Upper lobe of left lung (tissue), 6 donors: ENCODE results near the gene TNNT3. TPM values are rescaled to one million over a fixed set of nuclear protein-coding genes. Genes with fewer than 3 reads are reported as not detected.

ENCODE experiments used
- ATAC-seq, 2 donors: fragments of 200-7000 bp; cut with Tn5 transposase; one replicate each; pipeline ENCODE4 v1.9.1; 2022; ENCODE audit warnings: mild to moderate bottlenecking in 2 of 2, moderate library complexity in 2 of 2; ENCODE audit not compliant: low FRiP score in 2 of 2
- DNase-seq, 2 donors: peaks; one replicate each; pipeline ENCODE4 v3.0.0-alpha.2; 2019 to 2020
- H3K27ac ChIP-seq, 4 donors: fragments of 200-600 bp; sonication (generic); one replicate each; pipeline ENCODE4 v1.5.1; 2016 to 2019
- H3K27me3 ChIP-seq, 4 donors: fragments of 200-600 bp; sonication (generic); one replicate each; pipeline ENCODE4 v1.5.1; 2017 to 2019
- H3K36me3 ChIP-seq, 4 donors: fragments of 200-600 bp; sonication (generic); one replicate each; pipeline ENCODE4 v1.5.1; 2016 to 2019
- H3K4me1 ChIP-seq, 4 donors: fragments of 200-600 bp; sonication (generic); one replicate each; pipeline ENCODE4 v1.5.1; 2018 to 2019
- H3K4me3 ChIP-seq, 4 donors: fragments of 200-600 bp; sonication (generic); one replicate each; pipeline ENCODE4 v1.5.1; 2017 to 2019; ENCODE audit warnings: mild to moderate bottlenecking in 2 of 4, moderate library complexity in 1 of 4
- H3K9me3 ChIP-seq, 4 donors: fragments of 200-600 bp; sonication (generic); one replicate each; pipeline ENCODE4 v1.5.1; 2018 to 2019
- EP300 ChIP-seq, 4 donors: sonication (generic); formaldehyde crosslinking; IDR thresholded peaks; one replicate each; pipeline ENCODE4 v1.5.1; 2017; ENCODE audit warnings: antibody characterized with exemption in 4 of 4, control low read depth in 2 of 4
- POLR2A ChIP-seq, 4 donors: fragments of 450-650 bp; IDR thresholded peaks; one replicate each; pipeline ENCODE4 v1.5.1; 2016 to 2017; ENCODE audit warnings: antibody characterized with exemption in 4 of 4, mild to moderate bottlenecking in 2 of 4
- POLR2AphosphoS5 ChIP-seq, 2 donors: sonication (generic); formaldehyde crosslinking; IDR thresholded peaks; one replicate each; pipeline ENCODE4 v1.5.1; 2017; ENCODE audit warnings: antibody characterized with exemption in 2 of 2
- WGBS, 2 donors: methylation state at CpG; one replicate each; pipeline ENCODE4 v1.1.5; 2017 to 2018; 5-methylcytosine and 5-hydroxymethylcytosine counted together
- total RNA-seq, 6 donors: library from RNA; depleted of rRNA in 4 of 6; stranded (reverse); fragments of >200 nt in 4 of 6; gene quantifications; one replicate each; pipeline versions ENCODE4 v1.1.0 to v1.2.1, GENCODE V29; 2016 to 2021
- TF ChIP-seq, protein P1 (sequence below), 6 experiments: fragments of 450-650 bp in 4 of 6; fragments of 200-600 bp in 2 of 6; sonication (generic) in 2 of 6; IDR thresholded peaks; one replicate each; pipeline ENCODE4 v1.5.1; 2016 to 2019; ENCODE audit warnings: antibody characterized with exemption in 6 of 6
- donor health status: DM: no; HTN: no; CAD: no; lungs with moderate emphysema.
- donor health status: DM: no; HTN: yes; CAD: no; lungs with severe emphysema.

The TNNT3 gene
- total RNA-seq, 6 donors from 2014 or later: 1.1 to 13.1 (median 2.4) TPM; not detected in 1

DNA sequence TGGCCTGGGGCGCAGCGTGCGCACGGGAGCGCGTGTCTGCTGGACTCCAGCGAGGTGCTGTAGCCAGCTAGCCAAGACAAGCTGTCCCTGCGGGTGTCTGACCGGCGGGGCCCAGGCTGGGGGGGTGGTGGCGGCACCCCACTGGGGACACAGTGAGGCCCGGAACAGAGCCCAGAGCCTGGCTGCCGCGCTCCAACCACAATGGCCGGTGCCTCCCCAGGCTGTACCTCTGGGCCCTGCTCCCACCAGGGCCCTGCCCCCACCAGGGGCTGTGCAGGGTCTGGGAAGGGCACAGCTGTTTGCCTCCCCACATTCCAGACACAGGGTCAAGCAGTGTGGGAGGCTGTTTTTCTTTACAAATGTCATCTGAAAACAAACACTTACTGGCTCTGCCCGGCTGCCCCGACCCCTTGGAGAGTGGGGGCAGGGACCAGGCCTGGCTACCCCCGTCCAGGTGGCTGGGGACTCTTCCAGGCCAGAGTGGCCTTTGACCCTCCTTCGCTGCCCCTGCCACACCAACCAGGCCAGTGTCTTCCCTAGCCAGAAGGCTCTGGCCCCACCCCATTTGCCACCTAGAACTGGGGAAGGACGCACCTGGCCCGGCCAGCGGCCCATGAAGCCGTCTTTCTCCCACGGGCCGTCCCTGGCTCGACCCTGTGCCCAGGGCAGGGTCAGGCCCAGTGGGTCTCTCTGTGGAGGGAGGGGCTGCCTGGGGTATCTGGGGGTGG is 63.5 kb downstream of the TNNT3 start:
- ATAC-seq: no peak
- no peak for TF ChIP-seq POLR2AphosphoS5 (IDR thresholded peaks at IDR 0.05)
- TF ChIP-seq, protein P1, sequence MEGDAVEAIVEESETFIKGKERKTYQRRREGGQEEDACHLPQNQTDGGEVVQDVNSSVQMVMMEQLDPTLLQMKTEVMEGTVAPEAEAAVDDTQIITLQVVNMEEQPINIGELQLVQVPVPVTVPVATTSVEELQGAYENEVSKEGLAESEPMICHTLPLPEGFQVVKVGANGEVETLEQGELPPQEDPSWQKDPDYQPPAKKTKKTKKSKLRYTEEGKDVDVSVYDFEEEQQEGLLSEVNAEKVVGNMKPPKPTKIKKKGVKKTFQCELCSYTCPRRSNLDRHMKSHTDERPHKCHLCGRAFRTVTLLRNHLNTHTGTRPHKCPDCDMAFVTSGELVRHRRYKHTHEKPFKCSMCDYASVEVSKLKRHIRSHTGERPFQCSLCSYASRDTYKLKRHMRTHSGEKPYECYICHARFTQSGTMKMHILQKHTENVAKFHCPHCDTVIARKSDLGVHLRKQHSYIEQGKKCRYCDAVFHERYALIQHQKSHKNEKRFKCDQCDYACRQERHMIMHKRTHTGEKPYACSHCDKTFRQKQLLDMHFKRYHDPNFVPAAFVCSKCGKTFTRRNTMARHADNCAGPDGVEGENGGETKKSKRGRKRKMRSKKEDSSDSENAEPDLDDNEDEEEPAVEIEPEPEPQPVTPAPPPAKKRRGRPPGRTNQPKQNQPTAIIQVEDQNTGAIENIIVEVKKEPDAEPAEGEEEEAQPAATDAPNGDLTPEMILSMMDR (IDR thresholded peaks at IDR 0.05): no peak
- no peak for TF ChIP-seq POLR2A (IDR thresholded peaks at IDR 0.05)
- TF ChIP-seq EP300 (IDR thresholded peaks at IDR 0.05): no peak
- no CpG with 5 or more reads among the region's 26 CpGs for WGBS, 2 donors
- Histone ChIP-seq H3K4me1 (no peaks in the 10 kb centered on the region), H3K4me3 (no peak overlapping the region), H3K27ac (no peak overlapping the region), H3K27me3 (no peaks in the 10 kb centered on the region), H3K36me3 (no peaks in the 10 kb centered on the region), H3K9me3 (no peaks in the 10 kb centered on the region)
- no peak for DNase-seq

DNA sequence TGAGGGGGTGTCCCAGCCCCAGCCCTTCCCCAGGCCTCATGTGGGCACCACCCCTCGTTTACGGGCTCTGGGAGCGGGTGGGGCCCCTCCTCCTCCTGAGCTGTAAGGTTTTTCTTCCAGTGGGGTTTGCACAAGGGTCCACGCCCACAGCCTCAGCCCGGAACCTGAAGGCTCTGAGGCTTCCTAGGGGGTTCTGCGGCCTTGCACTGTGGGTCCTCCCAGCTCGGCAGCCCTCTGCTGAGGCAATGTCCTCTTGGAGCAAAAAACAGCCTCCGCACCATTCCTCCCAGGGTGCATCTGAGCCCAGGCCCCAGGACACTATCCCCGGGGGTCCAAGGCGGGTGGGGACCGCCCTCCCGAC is 64.1 kb downstream of the TNNT3 start:
- Histone ChIP-seq H3K27ac (no peak overlapping the region), H3K4me1 (no peaks in the 10 kb centered on the region), H3K27me3 (no peaks in the 10 kb centered on the region), H3K9me3 (no peaks in the 10 kb centered on the region), H3K36me3 (no peaks in the 10 kb centered on the region), H3K4me3 (no peak overlapping the region)
- no CpG with 5 or more reads among the region's 12 CpGs for WGBS, 2 donors
- peak; percentile 3 to 27 for DNase-seq
- TF ChIP-seq EP300 (IDR thresholded peaks at IDR 0.05) (no peak), POLR2AphosphoS5 (IDR thresholded peaks at IDR 0.05) (no peak), POLR2A (IDR thresholded peaks at IDR 0.05) (no peak)
- TF ChIP-seq, protein P1 (IDR thresholded peaks at IDR 0.05): no peak
- ATAC-seq: no peak

DNA sequence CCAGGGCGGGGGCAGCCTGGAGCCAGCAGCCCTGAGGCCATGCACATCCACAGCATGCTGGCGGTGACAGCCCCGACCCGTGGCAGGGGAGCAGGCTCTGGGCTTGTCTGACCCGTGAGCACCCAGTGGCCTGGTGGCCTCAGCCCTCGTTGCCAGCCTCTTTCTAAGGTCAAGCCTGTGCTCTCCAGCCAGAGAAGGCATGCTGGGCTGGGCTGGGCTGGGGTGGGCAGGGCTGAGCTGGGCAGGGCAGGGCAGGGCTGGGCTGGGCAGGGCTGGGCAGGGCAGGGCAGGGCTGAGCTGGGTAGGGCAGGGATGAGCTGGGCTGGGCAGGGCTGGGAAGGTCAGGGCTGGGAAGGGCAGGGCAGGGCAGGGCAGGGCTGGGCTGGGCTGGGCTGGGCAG is 67.5 kb downstream of the TNNT3 start:
- H3K9me3 ChIP-seq: no peaks in the 10 kb centered on the region
- ATAC-seq (no peak), DNase-seq (no peak)
- H3K27ac ChIP-seq: no peak overlapping the region
- H3K4me3 ChIP-seq: no peak overlapping the region
- TF ChIP-seq, protein P1 (IDR thresholded peaks at IDR 0.05): no peak
- TF ChIP-seq EP300 (IDR thresholded peaks at IDR 0.05): no peak
- no peak for TF ChIP-seq POLR2AphosphoS5 (IDR thresholded peaks at IDR 0.05)
- no peak for TF ChIP-seq POLR2A (IDR thresholded peaks at IDR 0.05)
- no peaks in the 10 kb centered on the region for H3K27me3 ChIP-seq
- no CpG with 5 or more reads among the region's 6 CpGs for WGBS, 2 donors
- H3K36me3 ChIP-seq: no peaks in the 10 kb centered on the region
- H3K4me1 ChIP-seq: no peaks in the 10 kb centered on the region

GRCh38 chr11:1988174-1988573 is 68.7 kb downstream of the TNNT3 start:
- no peak for TF ChIP-seq POLR2A (IDR thresholded peaks at IDR 0.05)
- Histone ChIP-seq H3K27ac (no peak overlapping the region), H3K36me3 (no peaks in the 10 kb centered on the region), H3K9me3 (no peaks in the 10 kb centered on the region), H3K4me3 (no peak overlapping the region), H3K4me1 (no peaks in the 10 kb centered on the region), H3K27me3 (no peaks in the 10 kb centered on the region)
- ATAC-seq (no peak), DNase-seq (no peak)
- WGBS, 2 donors: no CpG with 5 or more reads among the region's 11 CpGs

Other genes starting within 250 kb of the TNNT3 start
- not detected for gene KRTAP5-6, start 222.5 kb upstream of the TNNT3 start, total RNA-seq
- 10 to 100 TPM in 4 of 6 donors, 1 to 10 TPM in 2; 8.7 to 28.3 (median 14.2) TPM for gene IFITM10, start 169.1 kb upstream of the TNNT3 start, total RNA-seq
- 1,000 to 10,000 TPM in 5 of 6 donors, 100 to 1,000 TPM in 1; 993 to 3,355 (median 2,221) TPM for gene CTSD, start 155.8 kb upstream of the TNNT3 start, total RNA-seq
- gene SYT8, start 84.7 kb upstream of the TNNT3 start, total RNA-seq: 10 to 100 TPM in 4 of 6 donors, 1 to 10 TPM in 2; 7.4 to 31.3 (median 22.9) TPM
- 10 to 100 TPM in 5 of 6 donors, 1 to 10 TPM in 1; 7.3 to 28.3 (median 16.7) TPM for gene TNNI2, start 80.7 kb upstream of the TNNT3 start, total RNA-seq
- 100 to 1,000 TPM in 2 of 6 donors, 10 to 100 TPM in 4; 29.3 to 162 (median 66.2) TPM for gene LSP1, start 66.6 kb upstream of the TNNT3 start, total RNA-seq
- gene PRR33, start 27.8 kb upstream of the TNNT3 start, total RNA-seq: not detected
- gene MRPL23, start 27.6 kb downstream of the TNNT3 start, total RNA-seq: 100 to 1,000 TPM in 4 of 6 donors, 10 to 100 TPM in 2; 62.1 to 287 (median 150) TPM
- 100 to 1,000 TPM in 1 of 6 donors, 10 to 100 TPM in 5; 17.2 to 127 (median 64.0) TPM for gene H19, start 78.1 kb downstream of the TNNT3 start, total RNA-seq
- 10 to 100 TPM in 2 of 6 donors, 1 to 10 TPM in 3, not detected in 1; 7.0 to 24.4 (median 8.4) TPM for gene IGF2, start 219.7 kb downstream of the TNNT3 start, total RNA-seq
- under 1 TPM in 1 of 6 donors, not detected in 5; 0.67 TPM for gene INS, start 241.5 kb downstream of the TNNT3 start, total RNA-seq